Activated T-helper 1 cell treated with anti-CD3 and anti-CD28 coated beads, Interleukin-12 subunit alpha, Interleukin-12 subunit beta, Interleukin-2, Interleukin-4 antibody, amounts not matched to agents 30 ng/mL and 10 ng/mL and 1 ng/mL, durations not matched to agents 14 hours and 24 hours and 36 hours (primary cell): Measurements from ENCODE around the gene PPP5C. TPM values are rescaled to one million over a fixed set of nuclear protein-coding genes. Genes with fewer than 3 reads are reported as not detected.
A peak's percentile ranks its signal among the peaks of the same experiment; 100 is the strongest.
"Not testable (repeated sequence)": the region's sequence is repeated elsewhere in the genome, so short reads cannot be mapped to it uniquely, and the experiment has no call there.

Source experiments
- DNase-seq: peaks from one replicate; pipeline ENCODE4 v3.0.0; 2021; ENCODE audit warnings: low spot score
- H3K27ac Mint-ChIP-seq: one replicate; pipeline ENCODE4 v1.8.0; 2021; ENCODE audit warnings: mild to moderate bottlenecking, mixed read lengths
- H3K27me3 Mint-ChIP-seq: one replicate; pipeline ENCODE4 v1.8.0; 2022; ENCODE audit warnings: mild to moderate bottlenecking, moderate library complexity, mixed read lengths; ENCODE audit not compliant: insufficient read depth
- H3K36me3 Mint-ChIP-seq: one replicate; pipeline ENCODE4 v1.8.0; 2021; ENCODE audit warnings: low read depth, mixed read lengths
- H3K4me1 Mint-ChIP-seq: one replicate; pipeline ENCODE4 v1.8.0; 2021; ENCODE audit warnings: low read depth, mixed read lengths
- H3K4me3 Mint-ChIP-seq: one replicate; pipeline ENCODE4 v1.8.0; 2021; ENCODE audit warnings: mild to moderate bottlenecking, moderate library complexity, mixed read lengths
- H3K9me3 Mint-ChIP-seq: one replicate; pipeline ENCODE4 v1.8.0; 2021; ENCODE audit warnings: mixed read lengths
- intact Hi-C: fragments of 100-400 bp; cut with micrococcal nuclease; formaldehyde crosslinking; loops from one replicate; pipeline ENCODE4 v1.15.1; 2024
- total RNA-seq: library from RNA; stranded (reverse); gene quantifications from 2 replicates; pipeline ENCODE4 v1.2.3, GENCODE V29; 2022

PPP5C gene
- total RNA-seq, 1 donor from 2014 or later, result 160 TPM

- no peak within 1 kb of the TSS for H3K27ac Mint-ChIP-seq
- H3K4me1 Mint-ChIP-seq, result peaks cover 5% of the 10 kb centered on the region
- no peak within 1 kb of the TSS for H3K4me3 Mint-ChIP-seq
- intact Hi-C loops, result no loop called here
- H3K36me3 Mint-ChIP-seq, result no peaks in the 10 kb centered on the region
- H3K27me3 Mint-ChIP-seq, result peaks cover 63% of the 10 kb centered on the region
- H3K9me3 Mint-ChIP-seq, result no peaks in the 10 kb centered on the region
- DNase-seq, result no peak
Measured at GRCh38 chr19:46413262-46414031, 66.6 kb downstream of the PPP5C start, which contains the start of gene CCDC8. TSS of gene CCDC8 (minus strand) at chr19:46413564. CDS start at chr19:46412810, 754 bp downstream.

GRCh38 chr19:46414899-46415298 lies 68.0 kb downstream of the PPP5C start:
- H3K27ac Mint-ChIP-seq, DNase-seq, H3K36me3 Mint-ChIP-seq, H3K4me3 Mint-ChIP-seq, H3K9me3 Mint-ChIP-seq, H3K4me1 Mint-ChIP-seq, intact Hi-C loops: not testable (repeated sequence)
- peaks cover 60% of the 10 kb centered on the region for H3K27me3 Mint-ChIP-seq

GRCh38 chr19:46415804-46416709 lies 69.2 kb downstream of the PPP5C start:
- H3K36me3 Mint-ChIP-seq, DNase-seq, H3K4me3 Mint-ChIP-seq, H3K9me3 Mint-ChIP-seq, intact Hi-C loops, H3K27ac Mint-ChIP-seq, H3K4me1 Mint-ChIP-seq: not testable (repeated sequence)
- peaks cover 52% of the 10 kb centered on the region for H3K27me3 Mint-ChIP-seq

DNA sequence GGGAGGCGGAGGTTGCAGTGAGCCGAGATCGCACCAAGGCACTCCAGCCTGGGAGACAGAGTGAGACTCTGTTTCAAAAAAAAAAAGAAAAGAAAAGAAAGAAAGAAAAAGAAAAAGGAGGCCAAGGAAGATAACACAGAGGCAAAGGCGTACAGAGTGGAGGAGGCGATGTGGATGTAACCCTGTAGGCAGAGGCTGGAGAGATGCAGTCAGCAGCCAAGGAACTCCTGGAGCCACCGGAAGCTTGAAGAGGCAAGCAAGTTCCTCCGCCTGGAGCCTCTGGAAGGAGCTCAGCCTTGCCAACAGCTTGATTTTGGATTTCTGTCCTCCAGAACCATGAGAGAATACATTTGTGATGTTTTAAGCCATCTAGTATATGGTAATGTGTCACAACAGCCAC lies 73.2 kb downstream of the PPP5C start:
- Mint-ChIP-seq H3K4me1 (no peaks in the 10 kb centered on the region), H3K27ac (no peak overlapping the region), H3K4me3 (no peak overlapping the region), H3K27me3 (peaks cover 45% of the 10 kb centered on the region), H3K9me3 (no peaks in the 10 kb centered on the region), H3K36me3 (no peaks in the 10 kb centered on the region)
- DNase-seq, result no peak
- intact Hi-C loops, result loop anchor here (10.0 kb wide), 1 partner anchor 335 kb away; no protein-coding TSS in a partner anchor

DNA sequence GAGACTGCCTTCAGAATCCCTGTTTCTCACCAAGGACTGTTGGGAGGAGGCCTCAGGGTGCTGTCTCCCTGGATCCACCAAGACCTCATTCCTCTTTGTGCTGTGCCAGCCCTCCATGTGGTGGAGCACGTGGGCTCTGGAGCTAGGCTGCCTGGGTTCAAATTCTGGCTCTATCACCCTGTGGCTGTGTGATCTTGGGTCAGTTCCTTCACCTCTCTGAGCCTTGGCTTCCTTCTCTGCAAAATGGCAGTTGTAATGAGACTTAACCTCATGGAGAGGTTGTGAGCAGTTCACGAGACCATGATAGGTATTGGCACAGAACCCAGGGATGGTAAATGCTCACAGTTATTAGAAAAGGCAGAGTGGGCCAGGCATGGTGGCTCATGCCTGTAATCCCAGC lies 75.5 kb downstream of the PPP5C start:
- peaks cover 11% of the 10 kb centered on the region for H3K4me1 Mint-ChIP-seq
- no peak for DNase-seq
- H3K4me3 Mint-ChIP-seq, result no peak overlapping the region
- peaks cover 46% of the 10 kb centered on the region for H3K27me3 Mint-ChIP-seq
- no peaks in the 10 kb centered on the region for H3K36me3 Mint-ChIP-seq
- intact Hi-C loops, result loop anchor here (10.0 kb wide), 1 partner anchor 338 kb away; no protein-coding TSS in a partner anchor
- no peaks in the 10 kb centered on the region for H3K9me3 Mint-ChIP-seq
- H3K27ac Mint-ChIP-seq, result no peak overlapping the region

DNA sequence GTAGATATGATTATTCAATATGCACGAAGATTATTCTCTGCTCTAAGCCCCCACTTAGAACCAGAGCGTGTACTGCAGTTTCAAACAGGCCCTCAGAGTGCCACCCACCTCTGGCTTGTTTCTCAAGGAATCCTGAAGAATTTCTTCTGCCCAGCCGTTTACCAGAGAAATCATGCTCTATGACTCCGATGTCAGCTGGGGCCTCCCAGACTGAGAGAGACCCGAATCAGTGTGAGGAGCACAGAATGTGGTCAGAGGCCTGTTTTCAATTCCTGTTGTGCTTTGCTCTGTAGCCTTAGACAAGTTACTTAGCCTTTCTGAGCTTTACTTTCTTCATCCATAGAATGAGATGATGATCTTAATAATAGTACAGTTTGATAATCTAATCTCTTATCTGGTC lies 76.3 kb downstream of the PPP5C start:
- intact Hi-C loops, result loop anchor here (10.0 kb wide), 1 partner anchor 338 kb away; no protein-coding TSS in a partner anchor
- H3K9me3 Mint-ChIP-seq, result no peaks in the 10 kb centered on the region
- H3K4me1 Mint-ChIP-seq, result peaks cover 19% of the 10 kb centered on the region
- no peaks in the 10 kb centered on the region for H3K36me3 Mint-ChIP-seq
- H3K27ac Mint-ChIP-seq, result no peak overlapping the region
- peaks cover 49% of the 10 kb centered on the region for H3K27me3 Mint-ChIP-seq
- no peak for DNase-seq
- no peak overlapping the region for H3K4me3 Mint-ChIP-seq

DNA sequence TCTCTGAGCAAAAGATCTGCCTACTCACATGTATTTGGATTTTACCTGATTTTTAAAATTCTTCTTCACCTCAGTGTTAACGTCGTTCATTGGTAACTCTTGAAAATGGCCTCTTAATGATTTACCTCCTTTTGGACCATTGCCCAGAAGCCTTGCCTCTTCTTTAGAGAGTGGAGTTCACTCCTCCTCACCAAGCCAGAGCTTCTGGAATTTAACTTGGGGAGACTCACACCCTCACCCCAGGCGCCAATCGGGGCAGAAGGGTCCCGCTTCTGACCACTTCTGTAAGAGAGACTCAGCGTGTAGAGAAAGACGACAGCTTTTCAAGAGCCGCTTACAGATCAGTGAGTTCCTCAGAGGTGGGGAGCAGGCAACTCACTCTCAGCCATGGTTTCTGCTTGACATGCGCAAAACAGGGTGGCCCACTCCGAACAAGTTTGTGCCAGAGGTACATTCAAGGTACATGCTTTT lies 79.2 kb downstream of the PPP5C start:
- Mint-ChIP-seq H3K27ac (no peak overlapping the region), H3K4me1 (peaks cover 38% of the 10 kb centered on the region), H3K27me3 (peaks cover 68% of the 10 kb centered on the region), H3K9me3 (no peaks in the 10 kb centered on the region), H3K4me3 (no peak overlapping the region), H3K36me3 (no peaks in the 10 kb centered on the region)
- intact Hi-C loops, result loop anchor here (2.0 to 10.0 kb wide), 2 partner anchors 21 to 341 kb away; no protein-coding TSS in a partner anchor
- DNase-seq, result no peak

GRCh38 chr19:46426506-46427162 lies 79.7 kb downstream of the PPP5C start:
- Mint-ChIP-seq H3K27me3 (peaks cover 70% of the 10 kb centered on the region), H3K36me3 (no peaks in the 10 kb centered on the region), H3K4me3 (peak overlapping the region; percentile 9), H3K9me3 (no peaks in the 10 kb centered on the region), H3K4me1 (peaks cover 38% of the 10 kb centered on the region), H3K27ac (peak overlapping the region; percentile 3)
- intact Hi-C loops, result loop anchor here (2.0 to 10.0 kb wide), 2 partner anchors 22 to 342 kb away; no protein-coding TSS in a partner anchor
- DNase-seq, result peak; percentile 3

GRCh38 chr19:46427518-46428045 lies 80.7 kb downstream of the PPP5C start:
- intact Hi-C loops, result loop anchor here (2.0 to 10.0 kb wide), 2 partner anchors 23 to 343 kb away; no protein-coding TSS in a partner anchor
- H3K9me3 Mint-ChIP-seq, result no peaks in the 10 kb centered on the region
- H3K4me3 Mint-ChIP-seq, result no peak overlapping the region
- DNase-seq, result no peak
- H3K27ac Mint-ChIP-seq, result no peak overlapping the region
- peaks cover 38% of the 10 kb centered on the region for H3K4me1 Mint-ChIP-seq
- peaks cover 70% of the 10 kb centered on the region for H3K27me3 Mint-ChIP-seq
- no peaks in the 10 kb centered on the region for H3K36me3 Mint-ChIP-seq

DNA sequence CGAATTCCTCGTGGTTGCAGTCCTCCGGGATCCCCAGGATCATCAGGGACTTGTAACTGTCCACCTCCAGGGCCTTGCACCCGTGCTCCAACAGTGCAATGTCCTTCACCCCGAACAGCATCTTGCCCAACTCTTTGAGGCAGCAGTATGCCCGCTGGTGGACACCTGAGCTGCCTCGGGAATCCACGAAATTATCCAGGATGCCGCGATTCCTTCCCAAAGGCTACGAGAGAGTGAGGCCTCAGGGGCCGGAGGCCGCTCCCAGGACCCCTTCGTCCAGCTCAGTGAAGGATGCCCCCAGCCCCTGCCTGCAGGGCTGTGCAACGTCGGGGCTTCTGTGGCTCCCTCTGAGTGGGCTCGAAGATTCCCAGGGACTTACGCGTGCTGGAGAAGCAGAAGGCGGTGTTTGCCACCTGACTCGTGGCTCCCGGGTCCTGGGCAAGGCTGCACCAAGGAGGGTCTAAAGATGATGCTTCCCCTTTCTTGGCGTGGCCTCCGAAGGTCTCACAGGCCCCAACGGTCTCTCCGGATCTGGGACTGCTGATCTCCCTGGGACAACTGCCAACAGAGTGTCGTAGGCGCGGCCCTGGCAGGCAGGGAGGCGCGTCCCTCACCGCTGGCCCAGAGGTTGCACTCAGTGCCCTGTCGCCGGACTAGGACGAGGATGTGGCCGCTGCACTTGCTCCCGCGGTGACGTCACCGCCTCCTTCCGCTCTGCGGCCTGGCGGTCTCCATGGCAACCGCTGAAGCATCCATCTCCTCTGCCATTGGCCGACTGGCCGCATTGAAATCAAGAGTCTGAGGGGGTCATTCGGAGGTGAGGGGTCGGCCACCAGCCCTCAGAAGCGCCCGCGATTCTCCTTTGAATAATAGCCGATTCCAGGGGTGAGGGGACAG lies 81.6 kb downstream of the PPP5C start, which contains the start of gene PNMA8C:
TSS of gene PNMA8C (minus strand) at position 698 of the 897 bp plus-strand sequence. CDS start at position 121, 577 bp downstream.
- peaks cover 66% of the 10 kb centered on the region for H3K27me3 Mint-ChIP-seq
- H3K27ac Mint-ChIP-seq, result peak within 1 kb of the TSS; percentile 35

DNA sequence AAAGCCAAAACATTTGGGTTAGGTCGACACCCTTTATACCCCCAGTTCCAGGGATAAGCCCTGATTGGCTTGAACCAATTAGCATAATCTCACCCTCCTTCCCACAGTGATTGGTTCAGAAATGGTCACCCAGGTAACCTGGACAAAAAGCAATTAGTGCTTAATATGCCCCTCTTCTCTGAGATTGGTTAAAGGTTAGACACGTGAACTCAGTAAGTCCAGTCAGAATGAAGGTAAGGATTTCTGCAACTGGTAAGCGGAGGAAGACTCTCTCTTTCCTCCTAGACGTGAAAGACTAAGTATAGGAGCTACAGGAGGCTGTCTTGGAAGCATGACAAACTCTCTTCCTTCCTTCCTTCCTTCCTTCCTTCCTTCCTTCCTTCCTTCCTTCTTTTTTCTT lies 83.1 kb downstream of the PPP5C start:
- H3K27me3 Mint-ChIP-seq, result peaks cover 62% of the 10 kb centered on the region
- DNase-seq, result no peak
- H3K9me3 Mint-ChIP-seq, result no peaks in the 10 kb centered on the region
- intact Hi-C loops, result loop anchor here (10.0 kb wide), 1 partner anchor 345 kb away; no protein-coding TSS in a partner anchor
- H3K36me3 Mint-ChIP-seq, result no peaks in the 10 kb centered on the region
- H3K4me3 Mint-ChIP-seq, result no peak overlapping the region
- H3K27ac Mint-ChIP-seq, result no peak overlapping the region
- H3K4me1 Mint-ChIP-seq, result peaks cover 38% of the 10 kb centered on the region

More for the DNA sequence above, 81.6 kb downstream of the PPP5C start, which contains the start of gene PNMA8C:
- intact Hi-C loops, result loop anchor here (10.0 kb wide), 1 partner anchor 344 kb away; no protein-coding TSS in a partner anchor
- Mint-ChIP-seq H3K4me1 (peaks cover 38% of the 10 kb centered on the region), H3K4me3 (peak within 1 kb of the TSS; percentile 45), H3K9me3 (no peaks in the 10 kb centered on the region), H3K36me3 (no peaks in the 10 kb centered on the region)
- DNase-seq, result peak; percentile 56
